SW 1271 (cell line): ENCODE measurements around the gene CA5A.

Experiments
- DNase-seq, 2 experiments: peaks; one replicate each; lab custom pipeline; 2025; lab: John Stamatoyannopoulos, UW

CA5A gene

GRCh38 chr16:87848676-87849345, 87.5 kb downstream of the CA5A start:
- no peak for DNase-seq

GRCh38 chr16:87847785-87848675, 88.3 kb downstream of the CA5A start:
- no peak for DNase-seq

- no peak for DNase-seq
Observed at GRCh38 chr16:87847467-87847784, 88.9 kb downstream of the CA5A start.

- no peak for DNase-seq
Observed at GRCh38 chr16:87846705-87847466, 89.4 kb downstream of the CA5A start.

- no peak for DNase-seq
Observed at GRCh38 chr16:87845807-87846619, 90.3 kb downstream of the CA5A start.

- DNase-seq: no peak
Observed at GRCh38 chr16:87845213-87845612, 91.1 kb downstream of the CA5A start.

GRCh38 chr16:87844809-87845208, 91.5 kb downstream of the CA5A start:
- no peak for DNase-seq

GRCh38 chr16:87844120-87844733, 92.1 kb downstream of the CA5A start:
- DNase-seq: no peak

GRCh38 chr16:87843678-87844105, 92.6 kb downstream of the CA5A start:
- DNase-seq: no peak

- no peak for DNase-seq
Observed at GRCh38 chr16:87842209-87842869, 94.0 kb downstream of the CA5A start.

- no peak for DNase-seq
Observed at GRCh38 chr16:87841340-87842208, 94.8 kb downstream of the CA5A start.

- no peak for DNase-seq
Observed at GRCh38 chr16:87840271-87840978, 95.9 kb downstream of the CA5A start.

GRCh38 chr16:87839542-87840270, 96.6 kb downstream of the CA5A start:
- no peak for DNase-seq

- no peak for DNase-seq
Observed at GRCh38 chr16:87838643-87839541, 97.4 kb downstream of the CA5A start.
